ENCODE data around the gene IFNL1.
"Not testable (repeated sequence)": the region's sequence is repeated elsewhere in the genome, so short reads cannot be mapped to it uniquely, and the experiment has no call there.

The IFNL1 gene

DNA sequence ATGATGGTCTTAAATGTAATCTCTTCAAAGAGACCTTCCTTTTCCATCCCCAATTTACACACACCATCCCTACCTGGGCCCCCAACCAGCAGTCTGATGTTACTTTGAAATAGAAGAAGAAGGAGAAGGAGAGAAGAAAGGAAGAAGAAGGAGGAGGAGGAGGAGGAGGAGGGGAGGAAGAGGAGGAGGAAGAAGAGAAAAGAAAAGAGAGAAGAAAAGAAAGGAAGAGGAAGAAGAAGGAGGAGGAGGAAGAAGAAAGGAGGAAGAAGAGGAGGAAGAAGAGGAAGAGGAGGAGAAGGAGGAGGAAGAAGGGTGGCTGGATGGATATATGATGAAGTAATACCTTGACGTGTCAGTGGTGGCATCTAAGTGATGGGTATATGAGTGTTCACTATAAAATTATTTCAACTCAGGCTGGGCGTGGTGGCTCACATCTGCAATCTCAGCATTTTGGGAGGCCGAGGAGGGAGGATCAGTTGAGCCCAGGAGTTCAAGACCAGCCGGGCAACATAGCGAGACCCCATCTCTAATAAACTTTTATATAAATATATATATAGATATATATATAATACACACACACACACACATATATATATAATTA is 28.1 kb downstream of the IFNL1 start:
- TF ChIP-seq GATA1 (IDR thresholded peaks at IDR 0.05; ENCODE audit: low read depth, low read length) (no peak), POLR2A (IDR thresholded peaks at IDR 0.05; ENCODE audit: low read length) (no peak)
- no peak for DNase-seq

GRCh38 chr19:39325778-39326665 is 29.8 kb downstream of the IFNL1 start:
- no peak for TF ChIP-seq POLR2A (IDR thresholded peaks at IDR 0.05; ENCODE audit: low read length)
- no peak for TF ChIP-seq GATA1 (IDR thresholded peaks at IDR 0.05; ENCODE audit: low read depth, low read length)
- peak; percentile 16 to 34 for DNase-seq

DNA sequence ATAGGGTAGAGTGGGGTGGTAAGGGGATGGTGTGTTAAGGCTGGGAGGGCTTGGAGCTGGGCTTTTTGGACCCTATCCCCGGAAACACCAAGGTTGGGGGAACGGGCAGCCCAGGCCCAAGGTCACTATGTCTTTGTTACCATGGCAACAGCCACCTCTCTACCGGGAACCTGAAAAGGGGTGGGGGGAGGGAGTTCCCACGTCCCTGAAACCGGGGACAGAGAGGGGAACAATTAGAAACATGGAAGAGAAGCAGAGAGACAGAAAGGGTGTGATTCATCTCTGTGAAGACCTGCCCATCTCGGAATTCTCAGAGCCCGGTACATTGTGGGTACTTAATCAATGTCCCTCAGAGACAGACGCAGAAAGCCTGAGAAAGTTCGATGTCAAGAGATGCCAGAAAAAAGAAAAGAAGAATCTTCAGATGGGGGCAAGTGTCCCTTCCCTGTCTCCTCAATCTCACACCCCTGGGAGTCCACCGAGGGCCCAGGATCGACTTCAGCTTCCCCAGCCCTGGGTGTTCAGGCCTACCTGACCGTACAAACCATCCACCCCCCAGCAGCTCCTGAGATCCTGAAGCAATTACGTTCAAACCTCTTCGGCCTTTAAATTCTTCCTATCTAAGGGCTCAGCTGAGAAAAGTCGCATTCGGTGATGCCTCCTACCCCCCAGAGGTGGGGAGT is 31.3 kb downstream of the IFNL1 start:
- DNase-seq = no peak
- TF ChIP-seq POLR2A (IDR thresholded peaks at IDR 0.05; ENCODE audit: low read length) = no peak
- no peak for TF ChIP-seq GATA1 (IDR thresholded peaks at IDR 0.05; ENCODE audit: low read depth, low read length)

DNA sequence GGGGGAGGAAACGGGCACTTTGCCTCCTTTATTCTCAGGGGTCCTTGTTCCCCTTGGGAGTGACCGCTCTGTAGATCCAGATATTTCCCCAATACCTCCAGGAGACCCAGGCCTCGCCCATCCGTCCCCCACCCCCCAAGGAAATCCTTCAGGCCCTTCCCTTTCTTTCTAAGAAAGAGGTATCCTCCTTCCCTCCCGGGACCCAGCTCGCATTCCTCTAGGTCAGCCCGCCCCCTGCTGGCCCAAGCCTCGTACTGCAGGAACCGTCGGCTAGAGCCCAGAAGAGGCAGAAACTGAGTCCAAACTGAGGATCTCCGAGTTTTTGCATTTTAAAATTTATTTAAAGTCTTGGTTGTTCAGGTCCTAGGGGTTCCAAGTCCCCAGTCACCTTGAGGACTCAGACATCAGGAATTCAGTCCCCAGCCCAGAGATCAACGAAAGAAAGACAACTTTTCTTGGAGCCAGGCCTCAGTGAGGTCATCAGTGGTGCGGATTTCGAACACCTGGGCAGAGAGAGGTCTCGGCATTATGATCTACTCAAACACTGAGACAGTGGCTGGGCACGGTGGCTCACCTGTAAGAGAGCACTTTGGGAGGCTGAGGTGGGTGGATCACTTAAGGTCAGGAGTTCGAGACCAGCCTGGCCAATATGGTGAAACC is 32.0 kb downstream of the IFNL1 start:
- peak; percentile 66 to 85 for DNase-seq
- TF ChIP-seq GATA1 (IDR thresholded peaks at IDR 0.05; ENCODE audit: low read depth, low read length) = no peak
- no peak for TF ChIP-seq POLR2A (IDR thresholded peaks at IDR 0.05; ENCODE audit: low read length)

DNA sequence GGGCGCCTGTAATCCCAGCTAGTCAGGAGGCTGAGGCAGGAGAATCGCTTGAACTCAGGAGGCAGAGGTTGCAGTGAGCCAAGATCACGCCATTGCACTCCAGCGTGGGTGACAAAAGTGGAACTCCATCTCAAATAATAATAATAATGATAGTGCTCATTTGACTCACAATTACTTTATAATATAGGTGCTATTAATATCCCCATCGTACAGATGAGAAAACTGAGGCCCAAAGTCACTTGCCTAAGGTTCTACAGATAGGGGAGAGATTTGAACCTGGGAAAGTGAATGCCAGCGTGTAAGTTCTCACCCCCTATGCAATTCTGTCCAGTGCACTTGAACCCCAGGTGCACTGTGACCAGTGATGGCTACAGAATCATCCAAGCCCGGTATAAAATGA is 33.7 kb downstream of the IFNL1 start:
- TF ChIP-seq POLR2A (IDR thresholded peaks at IDR 0.05; ENCODE audit: low read length) (no peak), GATA1 (IDR thresholded peaks at IDR 0.05; ENCODE audit: low read depth, low read length) (no peak)
- no peak for DNase-seq

DNA sequence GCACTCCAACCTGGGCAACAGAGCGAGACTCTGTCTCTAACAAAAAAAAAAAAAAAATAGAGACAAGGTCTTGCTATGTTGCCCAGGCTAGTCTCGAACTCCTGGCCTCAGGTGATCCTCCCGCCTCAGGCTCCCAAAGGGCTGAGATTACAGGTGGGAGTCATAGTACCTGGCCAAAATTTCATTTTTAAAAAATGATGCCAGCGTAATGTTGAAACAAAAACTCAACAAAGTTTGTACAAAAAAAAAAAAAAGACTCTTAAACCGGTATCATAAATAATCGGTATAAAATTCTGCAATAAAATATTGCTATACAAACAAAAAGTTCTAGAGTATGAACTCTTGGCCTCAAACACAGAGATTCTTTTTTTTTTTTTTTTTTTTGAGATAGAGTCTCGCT is 36.1 kb downstream of the IFNL1 start:
- TF ChIP-seq POLR2A (IDR thresholded peaks at IDR 0.05; ENCODE audit: low read length) (no peak), GATA1 (IDR thresholded peaks at IDR 0.05; ENCODE audit: low read depth, low read length) (no peak)
- no peak for DNase-seq

DNA sequence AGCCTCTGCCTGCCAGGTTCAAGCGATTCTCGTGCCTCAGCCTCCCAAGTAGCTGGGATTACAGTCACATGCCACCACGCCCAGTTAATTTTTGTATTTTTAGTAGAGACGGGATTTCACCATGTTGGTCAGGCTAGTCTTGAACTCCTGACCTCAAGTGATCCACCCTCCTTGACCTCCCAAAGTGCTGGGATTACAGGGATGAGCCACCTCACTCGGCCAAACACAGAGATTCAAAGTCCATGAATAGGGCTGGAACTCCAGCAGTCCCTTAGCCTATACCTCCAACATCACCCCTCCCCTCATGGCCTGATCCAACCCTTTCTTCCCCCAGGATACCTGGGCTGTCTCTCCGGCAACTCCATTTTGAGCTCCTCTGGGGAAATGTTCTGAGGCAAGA is 36.5 kb downstream of the IFNL1 start:
- not testable (repeated sequence) for DNase-seq

GRCh38 chr19:39333507-39333906 is 37.3 kb downstream of the IFNL1 start:
- no peak for DNase-seq
- no peak for TF ChIP-seq GATA1 (IDR thresholded peaks at IDR 0.05; ENCODE audit: low read depth, low read length)
- no peak for TF ChIP-seq POLR2A (IDR thresholded peaks at IDR 0.05; ENCODE audit: low read length)

- TF ChIP-seq POLR2A (IDR thresholded peaks at IDR 0.05; ENCODE audit: low read length) (no peak), GATA1 (IDR thresholded peaks at IDR 0.05; ENCODE audit: low read depth, low read length) (no peak)
- no peak for DNase-seq
Measured at GRCh38 chr19:39334444-39334976, 38.3 kb downstream of the IFNL1 start.

DNA sequence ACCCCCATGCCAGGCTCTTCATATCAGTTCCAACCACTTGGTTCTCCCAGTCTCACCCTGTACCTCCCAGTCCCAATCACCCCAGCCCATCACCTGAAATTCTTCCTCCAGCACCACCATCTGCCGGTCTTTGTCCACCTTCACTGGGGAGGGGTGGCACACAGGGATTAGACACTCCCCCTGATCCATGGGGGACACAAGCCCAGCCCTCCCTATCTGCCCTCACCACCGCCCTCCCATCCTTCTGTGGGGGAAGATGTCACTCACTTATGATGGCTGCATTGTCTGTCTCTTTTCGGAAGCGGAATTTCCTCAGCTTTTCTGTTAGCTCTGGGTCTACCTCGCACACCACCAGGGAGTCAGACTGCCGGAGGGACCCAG is 39.0 kb downstream of the IFNL1 start:
- DNase-seq = peak; percentile 42 to 59
- TF ChIP-seq POLR2A (IDR thresholded peaks at IDR 0.05; ENCODE audit: low read length) (peak; percentile 43), GATA1 (IDR thresholded peaks at IDR 0.05; ENCODE audit: low read depth, low read length) (no peak)

GRCh38 chr19:39336483-39336882 is 40.3 kb downstream of the IFNL1 start:
- TF ChIP-seq POLR2A (IDR thresholded peaks at IDR 0.05; ENCODE audit: low read length) (no peak), GATA1 (IDR thresholded peaks at IDR 0.05; ENCODE audit: low read depth, low read length) (no peak)

DNA sequence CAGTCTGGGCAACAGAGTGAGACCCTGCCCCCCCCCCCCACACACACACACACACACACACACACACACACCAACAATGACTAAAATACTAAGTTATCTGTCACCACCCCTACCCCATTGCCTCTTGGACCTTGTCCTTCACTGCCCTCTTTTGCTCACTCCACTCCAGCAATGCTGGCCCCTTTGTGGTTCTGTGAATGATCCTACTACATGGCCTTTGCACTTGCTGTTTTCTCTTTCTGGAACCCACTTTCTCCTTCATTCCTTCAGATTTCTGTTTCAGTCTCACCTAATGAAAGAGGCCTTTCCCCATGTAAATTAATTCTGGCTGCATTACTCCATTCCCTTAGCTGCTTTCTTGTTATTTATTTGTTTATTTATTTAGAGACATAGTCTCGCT is 43.5 kb downstream of the IFNL1 start:
- DNase-seq = no peak
- TF ChIP-seq GATA1 (IDR thresholded peaks at IDR 0.05; ENCODE audit: low read depth, low read length) (no peak), POLR2A (IDR thresholded peaks at IDR 0.05; ENCODE audit: low read length) (no peak)

More at GRCh38 chr19:39336483-39336882, 40.3 kb downstream of the IFNL1 start:
- no peak for DNase-seq

- DNase-seq = not testable (repeated sequence)
Measured at GRCh38 chr19:39340156-39340555, 43.9 kb downstream of the IFNL1 start.

DNA sequence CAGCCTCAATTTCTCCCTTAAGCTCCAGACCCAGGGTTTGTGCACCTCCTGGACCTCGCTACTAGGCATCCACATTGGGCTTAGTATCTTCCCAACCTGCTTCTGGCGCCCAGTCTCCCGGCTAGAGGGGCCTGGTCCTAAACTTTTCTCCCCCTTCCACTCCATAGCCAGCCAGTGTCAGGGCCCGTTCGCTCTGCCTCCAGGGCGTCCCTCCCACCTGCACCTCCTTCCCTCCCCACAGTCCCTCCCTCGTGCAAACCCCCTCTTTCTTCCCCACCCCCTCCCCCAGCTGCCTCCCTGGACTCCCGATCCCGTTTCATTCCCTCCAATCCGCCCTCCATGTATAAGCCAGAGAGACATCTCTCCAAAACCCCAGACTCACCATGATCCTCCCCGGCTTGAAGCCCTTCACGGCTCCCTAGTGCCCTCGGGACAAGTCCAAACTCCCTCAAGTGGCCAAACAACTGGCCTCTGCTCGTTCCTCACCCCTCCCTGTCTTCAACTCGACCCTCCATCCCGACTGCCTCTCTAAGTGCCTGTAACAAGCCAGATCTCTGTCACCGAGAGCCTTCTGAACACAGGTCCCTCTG is 45.0 kb downstream of the IFNL1 start:
- TF ChIP-seq GATA1 (IDR thresholded peaks at IDR 0.05; ENCODE audit: low read depth, low read length) (no peak), POLR2A (IDR thresholded peaks at IDR 0.05; ENCODE audit: low read length) (no peak)
- no peak for DNase-seq
